B cell (primary cell): ENCODE measurements around the gene CCDC182. TPM values are rescaled to one million over a fixed set of nuclear protein-coding genes. Genes with fewer than 3 reads are reported as not detected.

ENCODE experiments used
- ATAC-seq: fragments of 200-7000 bp; cut with Tn5 transposase; one replicate; pipeline ENCODE4 v1.10.0; 2021; ENCODE audit warnings: low read depth, mild to moderate bottlenecking, moderate number of reproducible peaks, moderate library complexity
- CTCF ChIA-PET: fragments of 350-600 bp; sonication (Branson Sonifier 250); formaldehyde crosslinking; loops from one replicate; lab custom pipeline; 2021; ENCODE audit warnings: antibody characterized with exemption, inconsistent platforms; lab: Charles Lee
- POLR2A ChIA-PET: fragments of 350-600 bp; sonication (Branson Sonifier 250); formaldehyde crosslinking; loops from one replicate; lab custom pipeline; 2021; ENCODE audit warnings: antibody characterized with exemption; lab: Charles Lee
- DNase-seq: peaks from one replicate; pipeline ENCODE4 v3.0.0; 2013
- H2AFZ ChIP-seq: 2 replicates; pipeline ENCODE4 v1.6.1; 2012; ENCODE audit warnings: mild to moderate bottlenecking, low read depth, low read length; ENCODE audit not compliant: insufficient read depth, poor library complexity, severe bottlenecking
- H3K27ac ChIP-seq, 2 donors: 1 replicate in 1 of 2; 2 replicates in 1 of 2; pipeline ENCODE4 v1.5.1; 2012 to 2013; ENCODE audit warnings: low read length in 2 of 2, mild to moderate bottlenecking in 2 of 2, moderate library complexity in 1 of 2
- H3K27me3 ChIP-seq, 4 experiments: fragments of 200-600 bp in 1 of 4; sonication (generic) in 1 of 4; replicated peaks in 1 of 4; 1 replicate in 2 of 4; 2 replicates in 2 of 4; pipeline versions ENCODE4 v1.6.1 to v1.7.0; 2013 to 2016; ENCODE audit warnings: low read length in 3 of 4, mild to moderate bottlenecking in 2 of 4, mixed read lengths in 1 of 4, moderate library complexity in 1 of 4; ENCODE audit not compliant: insufficient read depth in 4 of 4, control insufficient read depth in 3 of 4; ENCODE audit errors: control extremely low read depth in 1 of 4
- H3K36me3 ChIP-seq, 2 experiments: replicated peaks in 1 of 2; 1 replicate in 1 of 2; 2 replicates in 1 of 2; pipeline versions ENCODE4 v1.6.1 to v1.7.1; 2013; ENCODE audit warnings: low read length in 1 of 2; ENCODE audit not compliant: insufficient read depth in 2 of 2, control insufficient read depth in 1 of 2; ENCODE audit errors: control extremely low read depth in 1 of 2, extremely low read depth in 1 of 2
- H3K4me1 ChIP-seq, 2 donors: fragments of 200-600 bp in 1 of 2; sonication (generic) in 1 of 2; 1 replicate in 1 of 2; 2 replicates in 1 of 2; pipeline versions ENCODE4 v1.5.1 to v1.6.1; 2013 to 2017; ENCODE audit warnings: low read length in 2 of 2; ENCODE audit not compliant: control insufficient read depth in 2 of 2, insufficient read depth in 2 of 2
- H3K4me2 ChIP-seq: replicated peaks from 2 replicates; pipeline ENCODE3; 2012; ENCODE audit warnings: mild to moderate bottlenecking, low read depth, low read length; ENCODE audit not compliant: poor library complexity, severe bottlenecking
- H3K4me3 ChIP-seq, 5 experiments: fragments of 200-600 bp in 1 of 5; sonication (generic) in 1 of 5; 1 replicate in 3 of 5; 2 replicates in 2 of 5; pipeline versions ENCODE4 v1.5.1 to v1.7.0; 2011 to 2016; ENCODE audit warnings: low read length in 4 of 5, mild to moderate bottlenecking in 4 of 5, low read depth in 2 of 5, control low read depth in 1 of 5, moderate library complexity in 1 of 5; ENCODE audit not compliant: insufficient read depth in 1 of 5; ENCODE audit errors: control extremely low read depth in 1 of 5, extremely low read depth in 1 of 5
- H3K79me2 ChIP-seq: fragments of 200-600 bp; sonication (generic); one replicate; pipeline ENCODE4 v1.6.0; 2016; ENCODE audit warnings: low read length; ENCODE audit not compliant: control insufficient read depth, insufficient read depth
- H3K9ac ChIP-seq: fragments of 200-600 bp; sonication (generic); 2 replicates; pipeline ENCODE4 v1.6.1; 2017; ENCODE audit warnings: mild to moderate bottlenecking, low read length, moderate library complexity
- H3K9me3 ChIP-seq, 3 donors: one replicate each; pipeline versions ENCODE4 v1.6.1 to v1.7.1; 2013; ENCODE audit warnings: low read length in 2 of 3; ENCODE audit not compliant: control insufficient read depth in 2 of 3, insufficient read depth in 1 of 3; ENCODE audit errors: control extremely low read depth in 1 of 3
- H4K20me1 ChIP-seq: 2 replicates; pipeline ENCODE4 v1.6.0; 2012; ENCODE audit warnings: mild to moderate bottlenecking, low read length; ENCODE audit not compliant: insufficient read depth, control insufficient read depth, poor library complexity, severe bottlenecking
- H3K27ac Mint-ChIP-seq: one replicate; pipeline ENCODE4 v1.8.0; 2021; ENCODE audit warnings: mixed read lengths
- H3K27me3 Mint-ChIP-seq: one replicate; pipeline ENCODE4 v1.8.0; 2021; ENCODE audit warnings: mixed read lengths
- H3K4me1 Mint-ChIP-seq: one replicate; pipeline ENCODE4 v1.8.0; 2021; ENCODE audit warnings: mixed read lengths
- H3K4me3 Mint-ChIP-seq: one replicate; pipeline ENCODE4 v1.8.0; 2021; ENCODE audit warnings: mixed read lengths
- H3K9me3 Mint-ChIP-seq: one replicate; pipeline ENCODE4 v1.8.0; 2022; ENCODE audit warnings: mixed read lengths; ENCODE audit not compliant: insufficient read depth
- CTCF ChIP-seq: fragments of 200-600 bp; IDR thresholded peaks from one replicate; pipeline ENCODE4 v1.8.0; 2022; ENCODE audit warnings: antibody characterized with exemption, mild to moderate bottlenecking
- EZH2 ChIP-seq: IDR thresholded peaks from 2 replicates; pipeline ENCODE4 v1.6.1; 2012; ENCODE audit warnings: borderline replicate concordance, low read depth, mild to moderate bottlenecking, moderate library complexity, low read length; ENCODE audit not compliant: insufficient read depth, poor library complexity, severe bottlenecking
- WGBS: methylation state at CpG from one replicate; pipeline ENCODE4 v1.1.5; 2013; ENCODE audit warnings: missing lambda C conversion rate; ENCODE audit not compliant: insufficient coverage; 5-methylcytosine and 5-hydroxymethylcytosine counted together
- intact Hi-C: fragments of 100-400 bp; cut with micrococcal nuclease; formaldehyde crosslinking; loops from one replicate; pipeline ENCODE4 v1.10.0; 2022
- polyA plus RNA-seq: library from polyadenylated mRNA; depleted of rRNA; stranded (reverse); fragments of >200 nt; gene quantifications from 2 replicates; pipeline ENCODE4 v1.2.3, GENCODE V29; 2012
- total RNA-seq, 2 donors: library from RNA; stranded (reverse); fragments of 120-200 nt in 1 of 2; gene quantifications; 1 replicate in 1 of 2; 2 replicates in 1 of 2; pipeline versions ENCODE4 v1.2.3 to v1.2.4, GENCODE V29; 2013 to 2022

Gene CCDC182
- total and polyA plus RNA-seq, 2 donors (not counting 1 experiment from before 2014, with no cell fraction given), result not detected

DNA sequence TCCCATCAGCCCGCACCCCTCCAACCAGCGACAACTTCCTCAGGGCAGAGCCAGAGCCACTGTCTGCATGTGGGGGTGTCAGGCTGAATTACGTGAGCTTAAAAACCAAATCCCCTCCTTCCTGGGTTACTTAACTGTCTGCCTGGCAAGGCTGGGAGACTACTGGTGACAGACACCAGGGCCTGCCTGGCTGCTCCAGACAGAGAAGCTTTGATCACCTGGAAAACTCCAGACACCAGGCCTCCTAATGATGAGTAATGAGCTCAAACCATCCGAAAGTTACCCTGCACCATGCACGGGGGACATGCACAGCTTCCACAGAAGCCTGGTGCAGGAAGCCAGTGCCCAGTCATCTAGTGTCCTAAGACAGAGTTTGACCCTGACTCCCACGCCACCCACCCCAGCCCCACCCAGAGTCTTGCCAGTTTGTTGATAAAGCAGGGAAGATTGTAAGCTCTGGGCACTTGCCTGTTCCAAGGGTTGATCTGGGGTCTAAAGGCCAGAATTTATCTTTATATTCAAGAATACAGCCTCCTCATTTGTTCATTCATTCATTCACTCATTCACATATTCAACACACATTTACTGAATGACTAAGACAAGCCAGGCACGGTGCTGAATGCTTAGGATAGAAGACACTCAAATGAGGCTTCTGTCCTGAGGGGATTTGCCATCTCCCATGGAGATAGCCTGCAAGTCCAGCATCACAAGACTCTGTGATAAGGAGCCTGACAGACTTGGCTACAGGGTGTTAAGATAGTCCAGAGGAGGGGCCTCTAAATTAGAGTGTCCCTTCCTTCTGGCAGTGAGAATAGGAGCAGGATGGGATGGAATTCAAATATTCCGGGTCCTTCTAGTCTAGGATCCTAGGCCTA lies 7.2 kb upstream of the CCDC182 start:
- H3K4me1 ChIP-seq, result no peaks in the 10 kb centered on the region
- DNase-seq (no peak), ATAC-seq (no peak)
- no peaks in the 10 kb centered on the region for H3K36me3 ChIP-seq
- no peak overlapping the region for H3K9ac ChIP-seq
- Mint-ChIP-seq H3K9me3 (no peaks in the 10 kb centered on the region), H3K4me1 (no peaks in the 10 kb centered on the region), H3K4me3 (no peak overlapping the region), H3K27me3 (peaks cover 11% of the 10 kb centered on the region), H3K27ac (no peak overlapping the region)
- no peak overlapping the region for H3K4me2 ChIP-seq
- H2AFZ ChIP-seq, result no peak overlapping the region
- POLR2A ChIA-PET, result no interaction called here
- no peak for TF ChIP-seq CTCF
- no peak for TF ChIP-seq EZH2
- H3K79me2 ChIP-seq, result no peaks in the 10 kb centered on the region
- H3K27me3 ChIP-seq, result peaks cover 0 to 4% (median 0%) of the 10 kb centered on the region in 4 experiments
- no peak overlapping the region for H3K4me3 ChIP-seq
- 83% methylated on average over 5 of the region's 8 CpGs for WGBS
- no peaks in the 10 kb centered on the region for H4K20me1 ChIP-seq
- intact Hi-C loops, result no loop called here
- no peak overlapping the region for H3K27ac ChIP-seq
- CTCF ChIA-PET, result interaction anchor here (0.5 to 2.0 kb wide), 2 partner anchors 509 to 539 kb away, joined by 3 to 8 read pairs; no protein-coding TSS in a partner anchor
- H3K9me3 ChIP-seq, result no peaks in the 10 kb centered on the region
